Measurements from ENCODE around the gene SAMD7.

The SAMD7 gene

GRCh38 chr3:169966951-169967915, 55.9 kb downstream of the SAMD7 start:
- peak; percentile 23 for DNase-seq (ENCODE audit: low spot score)

- no peak for DNase-seq (ENCODE audit: low spot score)
Observed at GRCh38 chr3:169968224-169968885, 57.0 kb downstream of the SAMD7 start.

GRCh38 chr3:169969174-169970095, 58.1 kb downstream of the SAMD7 start:
- no peak for DNase-seq (ENCODE audit: low spot score)

- no peak for DNase-seq (ENCODE audit: low spot score)
Observed at GRCh38 chr3:169970847-169971246, 59.5 kb downstream of the SAMD7 start.

- no peak for DNase-seq (ENCODE audit: low spot score)
Observed at GRCh38 chr3:169971522-169971921, 60.1 kb downstream of the SAMD7 start.

- DNase-seq (ENCODE audit: low spot score), result no peak
Observed at GRCh38 chr3:169980055-169980454, 68.7 kb downstream of the SAMD7 start.

- DNase-seq (ENCODE audit: low spot score), result no peak
Observed at GRCh38 chr3:169984292-169984691, 72.9 kb downstream of the SAMD7 start.

Measured in LoVo (cell line).